Transverse colon (tissue), 4 donors: ENCODE data around the gene PDHB. TPM values are rescaled to one million over a fixed set of nuclear protein-coding genes. Genes with fewer than 3 reads are reported as not detected.

ENCODE experiments used
- DNase-seq: peaks from one replicate; pipeline ENCODE4 v3.0.0-alpha.2; 2019
- H3K27ac ChIP-seq, 4 donors: fragments of 200-600 bp; sonication (generic); 2 replicates each; pipeline ENCODE4 v1.5.1; 2016 to 2018; ENCODE audit warnings: inconsistent platforms in 4 of 4
- H3K27me3 ChIP-seq: fragments of 200-600 bp; sonication (generic); 2 replicates; pipeline ENCODE4 v1.5.1; 2017; ENCODE audit warnings: inconsistent platforms
- H3K36me3 ChIP-seq, 4 donors: fragments of 200-600 bp; sonication (generic); 2 replicates each; pipeline ENCODE4 v1.5.1; 2017 to 2019; ENCODE audit warnings: inconsistent platforms in 4 of 4
- H3K4me1 ChIP-seq, 4 donors: fragments of 200-600 bp; sonication (generic); 2 replicates each; pipeline ENCODE4 v1.5.1; 2017 to 2020; ENCODE audit warnings: inconsistent platforms in 4 of 4
- H3K4me3 ChIP-seq, 4 donors: fragments of 200-600 bp; sonication (generic); 1 replicate in 1 of 4; 2 replicates in 3 of 4; pipeline versions ENCODE4 v1.5.1 to v1.6.1; 2017 to 2019; ENCODE audit warnings: inconsistent platforms in 4 of 4
- H3K9me3 ChIP-seq, 2 donors: fragments of 200-600 bp; sonication (generic); 2 replicates each; pipeline ENCODE4 v1.5.1; 2017 to 2019; ENCODE audit warnings: inconsistent platforms in 2 of 2
- CTCF ChIP-seq, 5 experiments: fragments of 200-600 bp in 3 of 5; fragments of 450-650 bp in 2 of 5; sonication (generic) in 3 of 5; IDR thresholded peaks; 1 replicate in 2 of 5; 2 replicates in 3 of 5; pipeline ENCODE4 v1.5.1; 2016 to 2017; ENCODE audit warnings: antibody characterized with exemption in 5 of 5, inconsistent platforms in 3 of 5, mild to moderate bottlenecking in 2 of 5, moderate library complexity in 1 of 5
- EP300 ChIP-seq: sonication (generic); formaldehyde crosslinking; IDR thresholded peaks from one replicate; pipeline ENCODE4 v1.6.1; 2017; ENCODE audit warnings: antibody characterized with exemption, low read depth
- POLR2A ChIP-seq: fragments of 450-650 bp; IDR thresholded peaks from one replicate; pipeline ENCODE4 v1.6.1; 2016; ENCODE audit warnings: antibody characterized with exemption, mild to moderate bottlenecking, moderate library complexity
- POLR2AphosphoS5 ChIP-seq, 3 donors: sonication (generic); formaldehyde crosslinking; IDR thresholded peaks; one replicate each; pipeline ENCODE4 v1.6.1; 2016; ENCODE audit warnings: antibody characterized with exemption in 3 of 3
- WGBS, 2 donors: methylation state at CpG; one replicate each; pipeline ENCODE4 v1.1.5; 2018; ENCODE audit warnings: low coverage in 1 of 2; 5-methylcytosine and 5-hydroxymethylcytosine counted together
- in situ Hi-C, 4 donors: fragments of 200-750 bp; cut with MboI; loops; one replicate each; pipeline versions ENCODE4 v1.15.0 to v1.15.1; 2017; ENCODE audit warnings: low sequenced_read_pairs in 3 of 4, low pct_ligation_motif_present in 1 of 4, low pct_unique_long_range_greater_than_20kb in 1 of 4
- intact Hi-C: fragments of 100-400 bp; cut with DNase I; formaldehyde crosslinking; loops from one replicate; pipeline ENCODE4 v1.15.1; 2023; ENCODE audit warnings: low total_unique reads
- total RNA-seq, 4 donors: library from RNA; depleted of rRNA; stranded (reverse); fragments of >200 nt; gene quantifications; one replicate each; pipeline ENCODE4 v1.1.0, GENCODE V29; 2016

PDHB gene
- total RNA-seq = 10 to 100 TPM; 22.7 to 99.7 (median 73.7) TPM

GRCh38 chr3:58433400-58434167 is at the start of gene PDHB:
Gene PDHB, minus strand, starts transcription at chr3:58433832. Its CDS starts 23 bp downstream, at chr3:58433809.
- in situ Hi-C loops = no loop called here
- intact Hi-C loops = no loop called here
- TF ChIP-seq POLR2A (peak; percentile 85), CTCF (IDR thresholded peaks at IDR 0.05) (no peak), POLR2AphosphoS5 (IDR thresholded peaks at IDR 0.05) (peak; percentile 62 to 92 (median 85))

GRCh38 chr3:58482917-58483636 is 49.4 kb upstream of the PDHB start:
- Histone ChIP-seq H3K27me3 (no peaks in the 10 kb centered on the region), H3K27ac (no peak overlapping the region), H3K4me3 (no peak overlapping the region), H3K36me3 (no peaks in the 10 kb centered on the region), H3K4me1 (peaks cover 0 to 6% (median 2%) of the 10 kb centered on the region in 4 donors), H3K9me3 (peaks cover 3 to 4% of the 10 kb centered on the region in 2 donors)
- in situ Hi-C loops (no loop called here), intact Hi-C loops (no loop called here)
- TF ChIP-seq EP300 (no peak), POLR2AphosphoS5 (IDR thresholded peaks at IDR 0.05) (no peak), POLR2A (no peak), CTCF (IDR thresholded peaks at IDR 0.05) (no peak)
- 60 to 79% methylated on average over 7 to 8 of the region's 8 CpGs for WGBS, 2 donors
- DNase-seq = no peak

More at GRCh38 chr3:58433400-58434167, at the start of gene PDHB:
- peaks cover 0 to 33% (median 15%) of the 10 kb centered on the region in 4 donors for H3K36me3 ChIP-seq
- peaks cover 10 to 26% (median 20%) of the 10 kb centered on the region in 4 donors for H3K4me1 ChIP-seq
- WGBS, 2 donors = 0% methylated on average over 26 of the region's 67 CpGs; no CpG with 5 or more reads in 1 of the 2 donors
- peak within 1 kb of the TSS; percentile 55 to 85 (median 72) for H3K4me3 ChIP-seq
- peak within 1 kb of the TSS; percentile 90 to 92 (median 90) for H3K27ac ChIP-seq
- no peaks in the 10 kb centered on the region for H3K9me3 ChIP-seq
- peak; percentile 92 for DNase-seq
- no peaks in the 10 kb centered on the region for H3K27me3 ChIP-seq

GRCh38 chr3:58480309-58480708 is 46.7 kb upstream of the PDHB start:
- no peak for DNase-seq
- WGBS, 2 donors = 89 to 100% methylated on average over 1 to 2 of the region's 2 CpGs
- Histone ChIP-seq H3K27me3 (no peaks in the 10 kb centered on the region), H3K4me3 (no peak overlapping the region), H3K9me3 (peaks cover 3 to 4% of the 10 kb centered on the region in 2 donors), H3K36me3 (no peaks in the 10 kb centered on the region), H3K4me1 (peaks cover 0 to 6% (median 0%) of the 10 kb centered on the region in 4 donors), H3K27ac (no peak overlapping the region)
- in situ Hi-C loops (no loop called here), intact Hi-C loops (no loop called here)
- TF ChIP-seq CTCF (IDR thresholded peaks at IDR 0.05) (no peak), POLR2AphosphoS5 (IDR thresholded peaks at IDR 0.05) (no peak), POLR2A (no peak), EP300 (no peak)

- Histone ChIP-seq H3K27me3 (no peaks in the 10 kb centered on the region), H3K36me3 (no peaks in the 10 kb centered on the region), H3K4me3 (no peak overlapping the region), H3K9me3 (peaks cover 3 to 4% of the 10 kb centered on the region in 2 donors), H3K27ac (no peak overlapping the region), H3K4me1 (peaks cover 0 to 4% (median 0%) of the 10 kb centered on the region in 4 donors)
- in situ Hi-C loops = loop anchor here in 1 of 4 donors (10.0 kb wide), 1 partner anchor 56 kb away; the partner anchor contains the start of gene ACOX2
- 98% methylated on average over 2 of the region's 2 CpGs; no CpG with 5 or more reads in 1 of the 2 donors for WGBS, 2 donors
- no peak for TF ChIP-seq EP300
- no peak for TF ChIP-seq CTCF (IDR thresholded peaks at IDR 0.05)
- TF ChIP-seq POLR2A = no peak
- no peak for TF ChIP-seq POLR2AphosphoS5 (IDR thresholded peaks at IDR 0.05)
- DNase-seq = no peak
- intact Hi-C loops = no loop called here
Measured at GRCh38 chr3:58478781-58479180, 45.1 kb upstream of the PDHB start.
